Stimulated activated naive CD8-positive, alpha-beta T cell treated with anti-CD3 and anti-CD28 coated beads, Interleukin-15, Interleukin-2, amounts not matched to agents 100 U/mL and 50 U/mL, for 24 hours (primary cell): ENCODE results near the gene ADGRB3.
"Not testable (repeated sequence)": the region's sequence is repeated elsewhere in the genome, so short reads cannot be mapped to it uniquely, and the experiment has no call there.

Experiments
- ATAC-seq: fragments of 150-1000 bp; cut with Tn5 transposase; one replicate; pipeline ENCODE4 v1.10.0; 2021
- DNase-seq: peaks from one replicate; pipeline ENCODE4 v3.0.0; 2021

The ADGRB3 gene

GRCh38 chr6:68649669-68650068, 14.6 kb downstream of the ADGRB3 start:
- no peak for ATAC-seq
- no peak for DNase-seq

GRCh38 chr6:68650142-68650541, 15.1 kb downstream of the ADGRB3 start:
- ATAC-seq (no peak), DNase-seq (no peak)

GRCh38 chr6:68651011-68651985, 16.2 kb downstream of the ADGRB3 start:
- no peak for DNase-seq
- ATAC-seq, result no peak

- ATAC-seq (no peak), DNase-seq (no peak)
These were observed 17.0 kb downstream of the ADGRB3 start for GRCh38 chr6:68652117-68652536.

- ATAC-seq, result no peak
- no peak for DNase-seq
These were observed 18.1 kb downstream of the ADGRB3 start for GRCh38 chr6:68653074-68653705.

- no peak for ATAC-seq
- no peak for DNase-seq
These were observed 18.6 kb downstream of the ADGRB3 start for GRCh38 chr6:68653706-68654089.

GRCh38 chr6:68654134-68654533, 19.1 kb downstream of the ADGRB3 start:
- DNase-seq (no peak), ATAC-seq (no peak)

- DNase-seq, result no peak
- ATAC-seq, result no peak
These were observed 19.9 kb downstream of the ADGRB3 start for GRCh38 chr6:68655028-68655427.

- DNase-seq (no peak), ATAC-seq (no peak)
These were observed 22.5 kb downstream of the ADGRB3 start for GRCh38 chr6:68657374-68658139.

GRCh38 chr6:68658338-68658737, 23.3 kb downstream of the ADGRB3 start:
- no peak for ATAC-seq
- no peak for DNase-seq

- ATAC-seq, result no peak
- DNase-seq, result no peak
These were observed 38.2 kb downstream of the ADGRB3 start for GRCh38 chr6:68673255-68673654.

GRCh38 chr6:68675548-68675947, 40.5 kb downstream of the ADGRB3 start:
- ATAC-seq (no peak), DNase-seq (no peak)

- DNase-seq, ATAC-seq: not testable (repeated sequence)
These were observed 41.0 kb downstream of the ADGRB3 start for GRCh38 chr6:68676094-68676493.

GRCh38 chr6:68677058-68677457, 42.0 kb downstream of the ADGRB3 start:
- ATAC-seq (no peak), DNase-seq (no peak)

- ATAC-seq, result no peak
These were observed 44.3 kb downstream of the ADGRB3 start for GRCh38 chr6:68679399-68679798.

GRCh38 chr6:68680264-68680663, 45.2 kb downstream of the ADGRB3 start:
- DNase-seq (no peak), ATAC-seq (no peak)

More at GRCh38 chr6:68679399-68679798, 44.3 kb downstream of the ADGRB3 start:
- no peak for DNase-seq

GRCh38 chr6:68689910-68690309, 54.8 kb downstream of the ADGRB3 start:
- ATAC-seq (no peak), DNase-seq (no peak)

- DNase-seq (no peak), ATAC-seq (no peak)
These were observed 56.0 kb downstream of the ADGRB3 start for GRCh38 chr6:68691120-68691519.

- ATAC-seq (no peak), DNase-seq (no peak)
These were observed 58.2 kb downstream of the ADGRB3 start for GRCh38 chr6:68693271-68693670.

GRCh38 chr6:68695403-68695802, 60.3 kb downstream of the ADGRB3 start:
- DNase-seq, result no peak
- ATAC-seq, result no peak

GRCh38 chr6:68695838-68696237, 60.8 kb downstream of the ADGRB3 start:
- ATAC-seq (no peak), DNase-seq (no peak)

GRCh38 chr6:68697394-68697793, 62.3 kb downstream of the ADGRB3 start:
- ATAC-seq (no peak), DNase-seq (no peak)

GRCh38 chr6:68701159-68701558, 66.1 kb downstream of the ADGRB3 start:
- DNase-seq, result no peak
- ATAC-seq, result no peak
